Lower leg skin (tissue), 3 donors: ENCODE results near the gene UGT1A9.

Experiments used
- CTCF ChIP-seq, 3 donors: fragments of 450-650 bp; IDR thresholded peaks; one replicate each; pipeline ENCODE4 v1.5.1; 2016; ENCODE audit warnings: antibody characterized with exemption in 3 of 3, mild to moderate bottlenecking in 3 of 3, moderate library complexity in 2 of 3
- POLR2A ChIP-seq, 2 donors: fragments of 450-650 bp; IDR thresholded peaks; one replicate each; pipeline ENCODE4 v1.6.1; 2016 to 2017; ENCODE audit warnings: antibody characterized with exemption in 2 of 2, mild to moderate bottlenecking in 1 of 2, moderate library complexity in 1 of 2

GRCh38 chr2:233795735-233796171, 124.1 kb downstream of the UGT1A9 start:
- TF ChIP-seq CTCF (IDR thresholded peaks at IDR 0.05) = no peak
- no peak for TF ChIP-seq POLR2A (IDR thresholded peaks at IDR 0.05)
